Urinary bladder (tissue), 4 donors: ENCODE measurements around the gene ANKS1B. TPM values are rescaled to one million over a fixed set of nuclear protein-coding genes. Genes with fewer than 3 reads are reported as not detected.
"Not testable (repeated sequence)": the region's sequence is repeated elsewhere in the genome, so short reads cannot be mapped to it uniquely, and the experiment has no call there.

Source experiments
- DNase-seq: peaks from one replicate; pipeline ENCODE4 v3.0.0-alpha.2; 2015; ENCODE audit errors: extremely low spot score
- H3K27ac ChIP-seq: one replicate; pipeline ENCODE4 v1.5.1; 2013; ENCODE audit warnings: low read depth, mild to moderate bottlenecking, moderate library complexity
- H3K36me3 ChIP-seq: one replicate; pipeline ENCODE4 v1.6.1; 2013; ENCODE audit warnings: mild to moderate bottlenecking, moderate library complexity; ENCODE audit not compliant: insufficient read depth
- H3K4me1 ChIP-seq: one replicate; pipeline ENCODE4 v1.6.1; 2013; ENCODE audit warnings: mild to moderate bottlenecking, moderate library complexity; ENCODE audit not compliant: insufficient read depth
- H3K4me3 ChIP-seq: one replicate; pipeline ENCODE4 v1.5.1; 2013; ENCODE audit warnings: low read depth, low read length
- WGBS: extraction: QIAGEN DNeasy Blood & Tissue Kit; methylation state at CpG from one replicate; pipeline ENCODE4 v1.1.7; 2013; 5-methylcytosine and 5-hydroxymethylcytosine counted together
- polyA plus RNA-seq: library from polyadenylated mRNA; stranded (reverse); fragments of 200-250 nt; gene quantifications from one replicate; pipeline ENCODE4 v1.2.3, GENCODE V29; 2013
- total RNA-seq: library from RNA; depleted of rRNA; stranded (reverse); fragments of >200 nt; gene quantifications from one replicate; pipeline ENCODE4 v1.2.3, GENCODE V29; 2014
- donor health status: healthy with polysubstance abuse.
- donor health status: healthy.

Gene ANKS1B
- total and polyA plus RNA-seq, 2 donors: 4.9 to 43.7 TPM

GRCh38 chr12:99806304-99806703, 178.4 kb downstream of the ANKS1B start:
- H3K4me3 ChIP-seq: no peak overlapping the region
- H3K27ac ChIP-seq: no peak overlapping the region
- DNase-seq: no peak
- no peaks in the 10 kb centered on the region for H3K4me1 ChIP-seq
- no peaks in the 10 kb centered on the region for H3K36me3 ChIP-seq
- 95% methylated on average over 9 of the region's 9 CpGs for WGBS

- H3K36me3 ChIP-seq: no peaks in the 10 kb centered on the region
- no peak overlapping the region for H3K27ac ChIP-seq
- no peaks in the 10 kb centered on the region for H3K4me1 ChIP-seq
- H3K4me3 ChIP-seq: no peak overlapping the region
- DNase-seq: no peak
These were observed 180.0 kb downstream of the ANKS1B start for GRCh38 chr12:99804715-99805114.

- 93% methylated on average over 2 of the region's 2 CpGs for WGBS
- Histone ChIP-seq H3K4me1 (no peaks in the 10 kb centered on the region), H3K27ac (no peak overlapping the region), H3K36me3 (no peaks in the 10 kb centered on the region), H3K4me3 (no peak overlapping the region)
- no peak for DNase-seq
These were observed 184.1 kb downstream of the ANKS1B start for GRCh38 chr12:99800605-99801004.

- H3K4me1 ChIP-seq, H3K4me3 ChIP-seq, H3K36me3 ChIP-seq, DNase-seq, H3K27ac ChIP-seq: not testable (repeated sequence)
- 42% methylated on average over 4 of the region's 4 CpGs for WGBS
These were observed 186.8 kb downstream of the ANKS1B start for GRCh38 chr12:99797931-99798330.

GRCh38 chr12:99783421-99783820, 201.3 kb downstream of the ANKS1B start:
- H3K4me1 ChIP-seq: no peaks in the 10 kb centered on the region
- no peak for DNase-seq
- 69% methylated on average over 3 of the region's 3 CpGs for whole genome bisulfite sequencing
- no peak overlapping the region for H3K4me3 ChIP-seq
- no peak overlapping the region for H3K27ac ChIP-seq
- H3K36me3 ChIP-seq: no peaks in the 10 kb centered on the region

GRCh38 chr12:99772274-99772673, 212.5 kb downstream of the ANKS1B start:
- Histone ChIP-seq H3K4me1 (no peaks in the 10 kb centered on the region), H3K36me3 (no peaks in the 10 kb centered on the region), H3K27ac (no peak overlapping the region), H3K4me3 (no peak overlapping the region)
- 41% methylated on average over 3 of the region's 3 CpGs for WGBS
- no peak for DNase-seq

- Histone ChIP-seq H3K36me3 (no peaks in the 10 kb centered on the region), H3K4me1 (no peaks in the 10 kb centered on the region), H3K4me3 (no peak overlapping the region), H3K27ac (no peak overlapping the region)
- DNase-seq: no peak
These were observed 213.1 kb downstream of the ANKS1B start for GRCh38 chr12:99771659-99772058.

GRCh38 chr12:99769396-99769980, 215.2 kb downstream of the ANKS1B start:
- no peak for DNase-seq
- H3K4me3 ChIP-seq: no peak overlapping the region
- 61% methylated on average over 1 of the region's 1 CpG for WGBS

GRCh38 chr12:99768758-99769157, 216.0 kb downstream of the ANKS1B start:
- Histone ChIP-seq H3K27ac (no peak overlapping the region), H3K36me3 (no peaks in the 10 kb centered on the region), H3K4me1 (no peaks in the 10 kb centered on the region), H3K4me3 (no peak overlapping the region)
- DNase-seq: no peak
- 89% methylated on average over 7 of the region's 7 CpGs for WGBS

More at GRCh38 chr12:99769396-99769980, 215.2 kb downstream of the ANKS1B start:
- Histone ChIP-seq H3K4me1 (no peaks in the 10 kb centered on the region), H3K36me3 (no peaks in the 10 kb centered on the region), H3K27ac (no peak overlapping the region)

- no peak overlapping the region for H3K4me3 ChIP-seq
- 8% methylated on average over 1 of the region's 1 CpG for WGBS
- H3K4me1 ChIP-seq: no peaks in the 10 kb centered on the region
These were observed 216.9 kb downstream of the ANKS1B start for GRCh38 chr12:99767809-99768208.

GRCh38 chr12:99766408-99766807, 218.3 kb downstream of the ANKS1B start:
- Histone ChIP-seq H3K4me3 (no peak overlapping the region), H3K27ac (no peak overlapping the region), H3K4me1 (no peaks in the 10 kb centered on the region), H3K36me3 (no peaks in the 10 kb centered on the region)
- 90% methylated on average over 1 of the region's 1 CpG for whole genome bisulfite sequencing
- DNase-seq: no peak

More at GRCh38 chr12:99767809-99768208, 216.9 kb downstream of the ANKS1B start:
- DNase-seq: no peak
- H3K27ac ChIP-seq: no peak overlapping the region
- no peaks in the 10 kb centered on the region for H3K36me3 ChIP-seq

GRCh38 chr12:99765469-99766114, 219.1 kb downstream of the ANKS1B start:
- H3K36me3 ChIP-seq: no peaks in the 10 kb centered on the region
- H3K4me3 ChIP-seq: no peak overlapping the region
- H3K4me1 ChIP-seq: no peaks in the 10 kb centered on the region
- DNase-seq: no peak
- no peak overlapping the region for H3K27ac ChIP-seq
- WGBS: 66% methylated on average over 3 of the region's 3 CpGs

- Histone ChIP-seq H3K36me3 (no peaks in the 10 kb centered on the region), H3K27ac (no peak overlapping the region), H3K4me3 (no peak overlapping the region), H3K4me1 (no peaks in the 10 kb centered on the region)
- no peak for DNase-seq
- 86% methylated on average over 2 of the region's 2 CpGs for WGBS
These were observed 225.3 kb downstream of the ANKS1B start for GRCh38 chr12:99759444-99759843.

GRCh38 chr12:99758997-99759396, 225.7 kb downstream of the ANKS1B start:
- Histone ChIP-seq H3K4me1 (no peaks in the 10 kb centered on the region), H3K4me3 (no peak overlapping the region), H3K27ac (no peak overlapping the region), H3K36me3 (no peaks in the 10 kb centered on the region)
- 95% methylated on average over 3 of the region's 3 CpGs for WGBS
- DNase-seq: no peak
